ENCODE measurements around the gene WDR5B. TPM values are rescaled to one million over a fixed set of nuclear protein-coding genes. Genes with fewer than 3 reads are reported as not detected.

The WDR5B gene
- total and polyA plus RNA-seq, 2 experiments from 2014 or later, result 1.9 to 8.2 TPM

DNA sequence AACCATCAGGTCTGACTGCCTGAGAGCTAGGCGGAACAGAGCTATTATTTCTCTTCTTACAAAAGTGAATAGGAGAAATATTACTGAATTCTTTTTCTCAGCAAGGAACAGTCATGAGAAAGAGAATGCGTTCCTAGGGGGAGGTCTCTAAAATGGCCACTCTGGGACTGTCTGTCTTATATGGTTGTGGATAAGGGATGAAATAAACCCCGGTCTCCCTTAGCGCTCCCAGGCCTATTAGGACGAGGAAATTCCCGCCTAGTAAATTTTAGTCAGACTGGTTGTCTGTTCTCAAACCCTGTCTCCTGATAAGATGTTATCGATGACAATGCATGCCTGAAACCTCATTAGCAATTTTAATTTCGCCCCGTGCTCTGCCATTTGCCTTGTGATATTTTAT, 20.1 kb upstream of the WDR5B start:
- no peaks in the 10 kb centered on the region for H4K20me1 ChIP-seq (ENCODE audit: insufficient read depth, poor library complexity, severe bottlenecking)
- no peak for TF ChIP-seq EZH2phosphoT487 (IDR thresholded peaks at IDR 0.05; ENCODE audit: low read depth, severe bottlenecking, unreplicated experiment)
- TF ChIP-seq, protein P1, sequence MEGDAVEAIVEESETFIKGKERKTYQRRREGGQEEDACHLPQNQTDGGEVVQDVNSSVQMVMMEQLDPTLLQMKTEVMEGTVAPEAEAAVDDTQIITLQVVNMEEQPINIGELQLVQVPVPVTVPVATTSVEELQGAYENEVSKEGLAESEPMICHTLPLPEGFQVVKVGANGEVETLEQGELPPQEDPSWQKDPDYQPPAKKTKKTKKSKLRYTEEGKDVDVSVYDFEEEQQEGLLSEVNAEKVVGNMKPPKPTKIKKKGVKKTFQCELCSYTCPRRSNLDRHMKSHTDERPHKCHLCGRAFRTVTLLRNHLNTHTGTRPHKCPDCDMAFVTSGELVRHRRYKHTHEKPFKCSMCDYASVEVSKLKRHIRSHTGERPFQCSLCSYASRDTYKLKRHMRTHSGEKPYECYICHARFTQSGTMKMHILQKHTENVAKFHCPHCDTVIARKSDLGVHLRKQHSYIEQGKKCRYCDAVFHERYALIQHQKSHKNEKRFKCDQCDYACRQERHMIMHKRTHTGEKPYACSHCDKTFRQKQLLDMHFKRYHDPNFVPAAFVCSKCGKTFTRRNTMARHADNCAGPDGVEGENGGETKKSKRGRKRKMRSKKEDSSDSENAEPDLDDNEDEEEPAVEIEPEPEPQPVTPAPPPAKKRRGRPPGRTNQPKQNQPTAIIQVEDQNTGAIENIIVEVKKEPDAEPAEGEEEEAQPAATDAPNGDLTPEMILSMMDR (IDR thresholded peaks at IDR 0.05; ENCODE audit: poor library complexity), result no peak
- no peak for TF ChIP-seq EZH2 (IDR thresholded peaks at IDR 0.05; ENCODE audit: borderline replicate concordance)
- no peak overlapping the region for H3K27ac ChIP-seq
- H3K79me2 ChIP-seq, result no peaks in the 10 kb centered on the region
- H3K9me2 ChIP-seq (replicated peaks; ENCODE audit: insufficient read depth), result no peaks in the 10 kb centered on the region
- no peaks in the 10 kb centered on the region for H3K9me3 ChIP-seq (ENCODE audit: low read depth)
- H3K4me2 ChIP-seq, result no peak overlapping the region
- H3K36me3 ChIP-seq (replicated peaks; ENCODE audit: insufficient read depth, low read depth), result peaks cover 9% of the 10 kb centered on the region
- 99% methylated on average over 9 of the region's 9 CpGs for WGBS (ENCODE audit: low lambda C conversion rate, missing lambda C conversion rate)
- no peak overlapping the region for H2AFZ ChIP-seq
- H3K4me3 ChIP-seq, result no peak overlapping the region
- H3K4me1 ChIP-seq (ENCODE audit: insufficient read depth), result no peaks in the 10 kb centered on the region
- no peak for DNase-seq (ENCODE audit: low spot score)
- H3K27me3 ChIP-seq, result no peaks in the 10 kb centered on the region

DNA sequence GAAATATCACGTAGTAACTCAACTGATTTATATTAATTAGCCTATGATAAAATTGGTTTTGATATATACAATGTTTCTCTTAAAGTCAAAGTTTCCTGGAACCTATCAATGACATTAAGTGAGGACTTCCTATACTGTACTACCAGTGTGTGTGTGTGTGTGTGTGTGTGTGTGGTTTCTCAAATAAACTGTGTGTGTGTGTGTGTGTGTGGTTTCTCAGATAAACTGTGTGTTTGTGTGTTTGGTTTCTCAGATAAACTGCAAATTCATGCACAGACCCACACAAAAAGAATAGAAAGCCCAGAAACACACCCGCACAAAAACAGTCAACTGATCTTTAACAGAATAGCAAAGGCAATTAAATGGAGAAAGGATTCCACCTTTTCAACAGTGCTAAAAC, 14.5 kb upstream of the WDR5B start:
- no peak overlapping the region for H3K4me2 ChIP-seq
- no peaks in the 10 kb centered on the region for H3K36me3 ChIP-seq (replicated peaks; ENCODE audit: insufficient read depth, low read depth)
- H4K20me1 ChIP-seq (ENCODE audit: insufficient read depth, poor library complexity, severe bottlenecking), result no peaks in the 10 kb centered on the region
- H3K9me3 ChIP-seq (ENCODE audit: low read depth), result no peaks in the 10 kb centered on the region
- H3K27me3 ChIP-seq, result no peaks in the 10 kb centered on the region
- no peak for TF ChIP-seq EZH2 (IDR thresholded peaks at IDR 0.05; ENCODE audit: borderline replicate concordance)
- no peak for TF ChIP-seq EZH2phosphoT487 (IDR thresholded peaks at IDR 0.05; ENCODE audit: low read depth, severe bottlenecking, unreplicated experiment)
- TF ChIP-seq, protein P1 (IDR thresholded peaks at IDR 0.05; ENCODE audit: poor library complexity), result no peak
- 98% methylated on average over 2 of the region's 2 CpGs for WGBS (ENCODE audit: low lambda C conversion rate, missing lambda C conversion rate)
- DNase-seq (ENCODE audit: low spot score), result no peak
- H2AFZ ChIP-seq, result no peak overlapping the region
- no peaks in the 10 kb centered on the region for H3K79me2 ChIP-seq
- H3K27ac ChIP-seq, result no peak overlapping the region
- H3K4me3 ChIP-seq, result no peak overlapping the region
- H3K9me2 ChIP-seq (replicated peaks; ENCODE audit: insufficient read depth), result no peaks in the 10 kb centered on the region
- H3K4me1 ChIP-seq (ENCODE audit: insufficient read depth), result no peaks in the 10 kb centered on the region

DNA sequence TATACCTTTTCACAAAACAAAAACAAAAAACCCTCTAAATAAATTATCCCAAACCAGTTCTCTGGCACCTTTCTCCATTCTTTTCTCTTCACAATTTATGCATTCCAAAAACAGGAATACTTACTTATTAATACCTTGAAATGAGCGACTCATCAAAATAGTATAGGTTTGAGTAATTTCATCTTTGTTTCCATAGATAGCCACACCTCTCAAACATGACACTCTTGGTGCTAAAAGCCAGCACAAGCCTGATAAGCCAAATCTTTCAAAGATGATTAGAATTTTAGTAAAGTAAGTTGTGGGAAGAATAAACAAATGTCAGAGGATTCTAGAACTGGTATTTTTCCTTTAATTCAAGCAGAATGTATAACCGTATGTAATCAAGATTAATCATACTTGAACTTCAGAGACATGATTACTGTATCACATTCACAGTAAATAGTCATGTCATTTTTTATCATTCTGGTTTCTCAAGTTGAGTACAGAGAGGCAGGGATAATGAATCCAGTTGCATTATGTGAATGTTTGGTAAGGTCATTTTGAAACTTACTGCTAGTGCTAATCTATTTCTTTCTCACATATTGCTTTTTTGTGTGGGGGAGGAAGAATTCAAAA, 12.1 kb upstream of the WDR5B start:
- no peaks in the 10 kb centered on the region for H3K9me3 ChIP-seq (ENCODE audit: low read depth)
- no peaks in the 10 kb centered on the region for H3K9me2 ChIP-seq (replicated peaks; ENCODE audit: insufficient read depth)
- no peak overlapping the region for H3K27ac ChIP-seq
- no peak for DNase-seq (ENCODE audit: low spot score)
- TF ChIP-seq, protein P1 (IDR thresholded peaks at IDR 0.05; ENCODE audit: poor library complexity), result no peak
- TF ChIP-seq EZH2 (IDR thresholded peaks at IDR 0.05; ENCODE audit: borderline replicate concordance) (no peak), EZH2phosphoT487 (IDR thresholded peaks at IDR 0.05; ENCODE audit: low read depth, severe bottlenecking, unreplicated experiment) (no peak)
- H3K4me3 ChIP-seq, result no peak overlapping the region
- 91% methylated on average over 2 of the region's 2 CpGs for WGBS (ENCODE audit: low lambda C conversion rate, missing lambda C conversion rate)
- H2AFZ ChIP-seq, result no peak overlapping the region
- H3K4me1 ChIP-seq (ENCODE audit: insufficient read depth), result no peaks in the 10 kb centered on the region
- no peaks in the 10 kb centered on the region for H4K20me1 ChIP-seq (ENCODE audit: insufficient read depth, poor library complexity, severe bottlenecking)
- H3K27me3 ChIP-seq, result no peaks in the 10 kb centered on the region
- no peak overlapping the region for H3K4me2 ChIP-seq
- H3K36me3 ChIP-seq (replicated peaks; ENCODE audit: insufficient read depth, low read depth), result no peaks in the 10 kb centered on the region
- peaks cover 6% of the 10 kb centered on the region for H3K79me2 ChIP-seq
